ENCODE measurements around the gene KRT34.

GRCh38 chr17:41383690-41384089 lies 1.6 kb upstream of the KRT34 start:
- TF ChIP-seq, protein P1, sequence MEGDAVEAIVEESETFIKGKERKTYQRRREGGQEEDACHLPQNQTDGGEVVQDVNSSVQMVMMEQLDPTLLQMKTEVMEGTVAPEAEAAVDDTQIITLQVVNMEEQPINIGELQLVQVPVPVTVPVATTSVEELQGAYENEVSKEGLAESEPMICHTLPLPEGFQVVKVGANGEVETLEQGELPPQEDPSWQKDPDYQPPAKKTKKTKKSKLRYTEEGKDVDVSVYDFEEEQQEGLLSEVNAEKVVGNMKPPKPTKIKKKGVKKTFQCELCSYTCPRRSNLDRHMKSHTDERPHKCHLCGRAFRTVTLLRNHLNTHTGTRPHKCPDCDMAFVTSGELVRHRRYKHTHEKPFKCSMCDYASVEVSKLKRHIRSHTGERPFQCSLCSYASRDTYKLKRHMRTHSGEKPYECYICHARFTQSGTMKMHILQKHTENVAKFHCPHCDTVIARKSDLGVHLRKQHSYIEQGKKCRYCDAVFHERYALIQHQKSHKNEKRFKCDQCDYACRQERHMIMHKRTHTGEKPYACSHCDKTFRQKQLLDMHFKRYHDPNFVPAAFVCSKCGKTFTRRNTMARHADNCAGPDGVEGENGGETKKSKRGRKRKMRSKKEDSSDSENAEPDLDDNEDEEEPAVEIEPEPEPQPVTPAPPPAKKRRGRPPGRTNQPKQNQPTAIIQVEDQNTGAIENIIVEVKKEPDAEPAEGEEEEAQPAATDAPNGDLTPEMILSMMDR (IDR thresholded peaks at IDR 0.05): no peak
- TF ChIP-seq POLR2A (IDR thresholded peaks at IDR 0.05): no peak

Measured in vagina (tissue), 2 donors.